ENCODE measurements around the gene NUMA1.

GRCh38 chr11:71971680-71972079, 108.7 kb downstream of the NUMA1 start:
- TF ChIP-seq CTCF (optimal IDR thresholded peaks at IDR 0.05 in 1 of 3, IDR thresholded peaks at IDR 0.05 in 1 of 3, conservative IDR thresholded peaks at IDR 0.05 in 1 of 3; ENCODE audit: extremely low read depth in 1 of 3, insufficient read depth in 2 of 3, low read length in 3 of 3) (no peak), EZH2 (IDR thresholded peaks at IDR 0.05; ENCODE audit: low read length) (no peak)

Data from keratinocyte (primary cell).